IPS-18c (cell line): Measurements from ENCODE around the gene STARD5.
"Not testable (repeated sequence)": the region's sequence is repeated elsewhere in the genome, so short reads cannot be mapped to it uniquely, and the experiment has no call there.

Experiments
- H3K4me3 ChIP-seq: 2 replicates; pipeline ENCODE4 v1.7.0; 2013; ENCODE audit warnings: low read depth, mild to moderate bottlenecking, low read length, moderate library complexity; ENCODE audit not compliant: insufficient read depth
- H3K9me3 ChIP-seq: one replicate; pipeline ENCODE4 v1.6.1; 2013; ENCODE audit warnings: mild to moderate bottlenecking, low read length, moderate library complexity; ENCODE audit not compliant: control insufficient read depth, insufficient read depth

Gene STARD5, protein sequence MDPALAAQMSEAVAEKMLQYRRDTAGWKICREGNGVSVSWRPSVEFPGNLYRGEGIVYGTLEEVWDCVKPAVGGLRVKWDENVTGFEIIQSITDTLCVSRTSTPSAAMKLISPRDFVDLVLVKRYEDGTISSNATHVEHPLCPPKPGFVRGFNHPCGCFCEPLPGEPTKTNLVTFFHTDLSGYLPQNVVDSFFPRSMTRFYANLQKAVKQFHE

DNA sequence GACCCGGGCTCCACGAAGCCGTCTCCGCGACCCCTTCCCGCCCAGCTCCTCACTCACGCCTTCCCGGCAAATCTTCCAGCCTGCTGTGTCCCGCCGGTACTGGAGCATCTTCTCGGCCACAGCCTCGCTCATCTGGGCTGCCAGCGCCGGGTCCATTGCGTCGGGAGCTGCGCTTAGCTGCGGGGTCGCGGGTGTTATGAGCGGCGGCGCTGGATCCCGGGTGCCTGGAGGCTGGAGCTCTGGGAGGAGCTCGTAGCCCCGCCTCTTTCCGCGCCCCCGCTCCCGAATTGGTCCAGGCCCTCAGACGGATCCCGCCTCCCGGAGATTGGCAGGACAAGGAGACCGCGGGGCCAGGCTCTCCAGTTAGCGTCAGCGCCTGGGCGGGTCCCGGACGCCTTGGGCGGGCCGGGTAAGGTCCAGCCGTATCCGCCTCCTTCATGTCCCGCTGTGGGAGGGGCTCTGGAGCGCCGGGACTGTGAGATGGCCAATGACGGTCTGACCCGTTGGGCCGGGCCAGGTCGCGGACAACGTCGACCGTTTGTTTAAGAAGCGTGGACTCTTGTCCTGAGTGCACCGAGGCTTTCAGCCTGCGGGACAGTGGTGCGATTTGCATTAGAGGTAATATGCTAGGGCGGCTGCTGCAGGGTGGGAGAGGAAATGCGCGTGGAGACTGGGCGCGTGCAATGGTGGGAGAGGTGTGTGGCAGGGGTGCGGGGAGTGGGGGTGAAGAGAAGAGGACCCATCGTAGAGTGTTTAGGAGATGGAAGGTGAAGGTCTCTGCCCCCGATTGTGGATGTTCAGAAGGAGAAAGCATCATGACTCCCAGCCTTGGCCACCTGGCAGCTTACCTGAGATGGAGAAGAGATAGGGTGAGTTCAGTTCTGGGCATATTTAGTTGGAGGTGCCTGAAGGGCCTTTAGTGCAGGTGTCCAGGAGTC is at the start of gene STARD5:
STARD5 (minus strand) TSS at position 198 of the 938 bp plus-strand sequence; CDS start at position 156, 42 bp downstream.
- Histone ChIP-seq H3K4me3 (peak within 1 kb of the TSS; percentile 76), H3K9me3 (no peaks in the 10 kb centered on the region)

DNA sequence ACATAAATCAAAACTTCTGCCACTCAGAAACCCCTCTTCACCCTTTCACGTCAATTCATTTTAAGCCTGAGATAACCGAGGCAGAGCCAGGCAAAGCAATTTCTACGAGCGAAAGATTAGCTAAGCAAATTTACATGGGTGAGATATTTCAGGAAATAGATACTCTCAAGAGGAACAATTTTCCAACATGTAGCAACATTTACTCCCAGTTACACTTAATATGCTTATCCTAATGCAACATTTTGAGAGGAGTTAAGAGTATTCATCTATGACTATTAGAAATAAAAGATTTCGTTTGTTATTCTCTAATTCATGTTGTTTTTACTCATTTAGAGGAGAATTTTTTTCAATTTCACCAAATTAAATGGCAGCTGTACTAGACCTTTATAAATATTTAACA is 49.2 kb upstream of the STARD5 start:
- Histone ChIP-seq H3K9me3 (no peaks in the 10 kb centered on the region), H3K4me3 (no peak overlapping the region)

DNA sequence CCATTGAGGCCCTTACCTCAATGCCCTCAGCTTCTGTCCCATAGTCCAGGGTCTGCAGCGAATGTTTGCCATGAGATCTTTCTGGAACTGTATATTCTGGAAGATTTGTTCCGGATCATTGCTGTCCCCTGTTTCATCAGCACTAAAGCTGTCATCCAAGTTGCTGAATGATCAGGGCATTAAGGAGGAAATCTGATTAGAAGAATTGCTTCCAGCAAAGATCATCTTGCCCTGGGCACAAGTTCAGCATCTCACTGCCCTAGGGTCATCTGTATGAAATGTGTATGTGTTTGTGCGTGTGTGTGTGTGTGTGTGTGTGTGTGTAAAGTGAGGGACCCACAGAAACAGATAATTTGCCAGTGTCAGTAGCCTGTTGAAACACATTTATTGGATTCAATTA is 48.6 kb upstream of the STARD5 start:
- no peaks in the 10 kb centered on the region for H3K9me3 ChIP-seq
- H3K4me3 ChIP-seq, result no peak overlapping the region

DNA sequence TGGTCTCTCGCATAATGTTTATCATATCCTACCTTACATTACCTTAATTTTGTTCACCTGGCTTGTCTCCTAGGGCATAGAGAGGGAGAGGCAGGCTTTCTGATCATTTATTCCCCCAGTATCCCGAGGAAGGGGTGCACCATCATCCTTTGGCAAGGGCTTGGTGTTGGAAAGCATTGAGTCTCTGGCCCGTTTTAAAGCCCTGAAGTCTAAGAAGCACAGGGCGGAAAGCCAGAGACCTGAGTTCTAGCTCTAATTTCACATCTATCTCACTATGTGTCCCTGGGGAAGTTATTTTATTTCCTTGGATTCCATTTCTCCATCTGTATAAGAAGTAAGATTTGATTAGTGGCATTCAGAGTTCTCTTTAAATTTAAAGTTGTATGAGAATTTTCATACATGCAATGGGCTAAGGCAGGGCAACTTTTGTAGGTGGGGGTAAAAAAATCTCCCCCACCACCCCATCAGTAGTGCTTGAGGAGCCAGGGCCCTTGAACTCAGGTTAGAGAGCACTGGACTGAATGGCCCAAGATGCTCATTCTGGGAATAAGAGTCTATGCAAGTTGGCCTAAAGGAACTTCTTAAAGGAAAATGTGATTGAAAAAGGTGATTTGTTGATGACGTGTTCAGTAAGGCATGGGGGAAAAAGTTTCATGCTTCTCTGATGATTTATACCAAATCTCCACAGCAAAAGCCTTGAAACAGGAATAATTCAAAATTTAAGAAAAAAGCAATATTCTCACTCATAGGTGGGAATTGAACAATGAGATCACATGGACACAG is 40.0 kb upstream of the STARD5 start:
- H3K4me3 ChIP-seq, result no peak overlapping the region
- no peaks in the 10 kb centered on the region for H3K9me3 ChIP-seq

DNA sequence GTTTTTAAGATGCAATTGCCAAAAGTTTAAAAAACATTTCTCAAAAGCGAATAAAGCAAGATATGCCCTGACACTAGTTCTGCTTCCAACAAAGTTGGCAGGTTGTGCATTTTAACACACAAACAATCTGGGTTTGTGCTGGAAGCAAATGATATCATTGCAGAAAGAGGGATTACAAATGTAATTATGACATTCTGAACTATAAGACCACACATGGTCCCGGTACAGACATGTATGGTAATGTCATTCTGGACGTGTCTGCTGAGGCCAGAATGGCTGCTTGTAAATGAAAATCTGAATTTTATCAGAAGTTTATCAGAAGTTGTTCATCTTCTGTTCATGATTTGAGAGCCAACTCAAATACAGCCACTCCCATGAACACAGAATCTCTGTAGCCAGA is 39.3 kb upstream of the STARD5 start:
- Histone ChIP-seq H3K4me3 (no peak overlapping the region), H3K9me3 (no peaks in the 10 kb centered on the region)

DNA sequence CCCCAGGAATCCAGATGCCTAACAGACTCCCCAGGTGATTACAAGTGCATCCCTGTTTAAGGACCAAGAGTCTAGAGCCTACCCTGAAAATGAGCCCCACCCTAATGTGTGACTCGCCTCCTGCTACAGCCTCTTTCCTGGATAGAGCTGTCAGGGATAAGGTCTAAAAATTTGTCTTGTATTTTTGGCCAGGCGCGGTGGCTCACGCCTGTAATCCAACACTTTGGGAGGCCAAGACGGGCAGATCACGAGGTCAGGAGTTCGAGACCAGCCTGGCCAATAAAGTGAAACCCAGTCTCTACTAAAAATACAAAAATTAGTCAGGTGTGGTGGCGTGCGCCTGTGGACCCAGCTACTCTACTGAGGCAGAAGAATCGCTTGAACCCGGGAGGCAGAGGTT is 38.8 kb upstream of the STARD5 start:
- no peak overlapping the region for H3K4me3 ChIP-seq
- no peaks in the 10 kb centered on the region for H3K9me3 ChIP-seq

DNA sequence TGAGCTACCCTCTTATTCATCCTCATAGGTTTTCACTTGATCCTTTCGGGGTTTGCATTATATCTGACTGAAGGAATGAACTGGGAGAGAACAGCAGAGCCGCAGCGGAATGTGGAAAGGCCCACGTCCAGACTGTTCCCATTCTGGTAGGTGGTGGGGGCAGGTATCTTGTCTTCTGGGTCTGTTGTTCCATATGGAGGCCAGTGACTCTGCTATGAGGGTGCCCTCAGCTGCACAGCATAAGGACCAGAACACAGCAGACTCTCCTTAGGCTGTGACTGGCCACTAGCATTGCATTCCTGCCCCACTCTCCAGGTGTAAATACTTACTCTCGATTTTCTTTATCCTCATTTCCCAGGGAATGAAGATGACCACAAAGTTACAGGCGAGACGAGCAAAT is 38.0 kb upstream of the STARD5 start:
- Histone ChIP-seq H3K9me3 (no peaks in the 10 kb centered on the region), H3K4me3 (no peak overlapping the region)

DNA sequence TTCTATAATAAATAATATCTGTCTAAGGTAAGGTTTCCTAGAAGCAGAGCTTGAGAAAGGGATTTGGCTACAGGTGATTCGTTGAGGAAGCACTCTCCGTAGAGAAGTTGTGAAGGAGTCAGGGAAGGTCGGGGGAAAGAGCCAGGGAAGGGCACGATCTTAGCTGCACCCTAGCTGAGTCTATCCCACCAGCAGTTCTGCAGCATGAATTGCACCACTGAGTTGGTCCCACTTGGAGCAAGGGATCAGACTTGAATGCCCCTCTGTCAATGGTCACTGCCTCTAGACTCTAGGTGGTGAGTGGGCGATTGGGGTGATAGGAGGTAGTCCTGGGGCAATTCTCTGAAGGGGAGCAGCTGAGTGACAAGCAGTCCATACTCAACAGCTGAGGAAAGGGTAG is 36.5 kb upstream of the STARD5 start:
- no peak overlapping the region for H3K4me3 ChIP-seq
- H3K9me3 ChIP-seq, result no peaks in the 10 kb centered on the region

DNA sequence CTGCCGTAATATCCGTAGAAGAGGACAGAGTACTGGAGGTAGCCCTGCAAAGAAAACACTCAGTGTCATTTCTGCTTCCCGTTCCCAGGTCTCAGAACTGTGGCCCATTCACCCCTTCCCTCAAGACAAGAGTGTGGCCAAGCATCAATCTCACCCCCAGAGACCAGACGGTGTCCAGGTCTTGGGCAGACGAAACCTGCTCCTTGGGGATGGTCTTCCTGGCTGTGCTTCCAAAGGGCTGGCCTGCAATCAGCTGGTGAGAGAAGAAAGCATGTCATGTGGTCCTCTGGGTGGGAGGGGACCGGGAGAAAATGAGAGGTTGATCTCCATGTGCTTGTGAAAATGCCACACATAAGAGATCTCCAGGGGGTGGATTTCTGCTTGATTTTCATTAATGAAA is 34.3 kb upstream of the STARD5 start:
- Histone ChIP-seq H3K9me3 (no peaks in the 10 kb centered on the region), H3K4me3 (no peak overlapping the region)

DNA sequence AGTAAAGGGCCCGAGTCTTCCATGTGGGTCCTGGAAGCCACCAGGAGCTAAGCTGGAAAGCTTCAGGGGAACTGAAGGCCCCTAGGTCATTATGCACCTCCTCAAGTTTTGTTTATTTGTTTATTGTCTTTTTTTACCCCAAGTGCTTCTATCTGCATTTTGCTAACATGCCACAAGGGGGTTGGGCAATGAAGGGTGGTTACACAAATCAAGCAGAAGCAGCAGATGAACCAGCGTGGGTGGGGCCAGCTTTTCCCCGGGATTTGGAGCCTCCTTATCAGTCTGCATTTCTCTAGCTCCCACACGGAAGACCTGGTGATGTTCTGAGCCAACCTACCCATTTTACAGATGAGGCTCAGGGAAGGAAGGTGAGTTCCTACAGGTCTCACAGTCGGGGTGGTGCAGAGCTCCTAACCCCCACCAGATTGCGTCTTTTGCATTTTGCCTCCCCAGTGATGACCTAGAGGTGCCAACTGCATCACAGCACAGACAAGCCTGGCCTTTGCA is 33.3 kb upstream of the STARD5 start:
- Histone ChIP-seq H3K9me3 (no peaks in the 10 kb centered on the region), H3K4me3 (no peak overlapping the region)

DNA sequence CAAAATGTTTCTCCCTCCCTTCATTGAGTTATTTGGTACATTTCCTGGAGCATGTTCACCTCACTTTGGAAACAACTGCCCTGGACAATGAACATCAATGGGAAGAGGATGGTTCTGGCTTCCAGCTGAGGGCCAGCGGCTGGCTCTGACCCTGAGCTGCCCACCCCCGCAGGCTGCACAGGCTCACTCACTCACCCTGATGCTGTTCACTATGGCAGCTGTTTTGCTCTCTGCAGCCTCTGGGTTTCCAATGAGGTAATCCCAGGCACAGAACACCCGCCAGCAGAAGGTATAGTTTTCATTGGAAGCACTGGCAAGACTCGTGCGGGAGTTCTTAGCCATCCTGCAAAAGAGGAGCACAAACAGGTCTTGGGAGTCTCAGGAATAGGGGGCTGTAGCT is 32.3 kb upstream of the STARD5 start:
- H3K9me3 ChIP-seq, result no peaks in the 10 kb centered on the region
- no peak overlapping the region for H3K4me3 ChIP-seq

DNA sequence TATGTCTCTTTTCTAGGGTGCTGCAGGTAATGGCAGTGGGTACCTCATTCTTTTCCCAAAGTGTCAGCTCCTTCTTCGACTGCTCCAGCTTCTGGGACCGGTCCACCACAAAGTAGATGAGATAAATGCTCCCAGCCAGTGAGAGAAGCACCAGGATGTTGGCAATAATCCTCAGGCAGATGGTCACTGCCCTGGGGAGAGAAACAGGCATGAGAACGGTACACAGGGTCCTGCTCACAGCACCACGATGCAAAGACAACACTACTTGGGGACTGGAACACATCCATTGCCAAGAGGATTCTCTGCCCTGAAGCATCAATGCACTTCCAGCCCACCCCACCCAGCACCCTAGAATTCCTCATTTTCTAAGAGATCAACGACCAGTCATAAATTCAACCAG is 27.7 kb upstream of the STARD5 start:
- H3K4me3 ChIP-seq, result no peak overlapping the region
- no peaks in the 10 kb centered on the region for H3K9me3 ChIP-seq

DNA sequence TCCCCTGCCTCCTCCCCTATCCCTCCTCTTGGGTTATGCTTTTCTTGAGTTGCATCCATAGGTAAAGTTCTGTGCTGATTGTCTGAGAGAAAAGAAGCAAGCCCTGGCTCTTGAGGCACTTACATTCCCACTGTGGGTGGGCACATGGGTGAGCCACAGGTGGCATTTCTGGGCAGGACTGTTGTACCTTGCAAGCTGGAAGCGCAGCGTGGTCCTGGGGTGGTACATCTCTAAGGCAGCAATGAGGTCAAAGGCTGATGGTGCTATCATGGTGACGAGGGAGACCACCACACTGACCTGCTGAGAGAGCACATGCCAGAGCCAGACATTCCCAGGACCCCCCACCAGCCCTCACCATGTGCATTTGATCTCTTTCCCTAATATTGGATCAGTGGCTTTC is 25.3 kb upstream of the STARD5 start:
- no peaks in the 10 kb centered on the region for H3K9me3 ChIP-seq
- H3K4me3 ChIP-seq, result no peak overlapping the region

DNA sequence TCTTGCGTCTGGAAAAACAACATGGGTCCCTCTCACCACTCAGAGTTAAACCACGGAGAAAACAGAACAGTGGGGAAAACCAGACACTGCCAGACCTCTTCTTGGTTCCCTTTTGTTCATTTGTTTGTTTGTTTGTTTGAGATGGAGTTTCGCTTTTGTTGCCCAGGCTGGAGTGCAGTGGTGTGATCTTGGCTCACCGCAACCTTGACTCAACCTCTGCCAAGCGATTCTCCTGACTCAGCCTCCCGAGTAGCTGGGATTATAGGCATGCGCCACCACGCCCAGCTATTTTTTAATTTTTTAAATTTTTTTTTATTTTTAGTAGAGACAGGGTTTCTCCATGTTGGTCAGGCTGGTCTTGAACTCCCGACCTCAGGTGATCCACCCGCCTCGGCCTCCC is 24.8 kb upstream of the STARD5 start:
- not testable (repeated sequence) for H3K4me3 ChIP-seq, H3K9me3 ChIP-seq

DNA sequence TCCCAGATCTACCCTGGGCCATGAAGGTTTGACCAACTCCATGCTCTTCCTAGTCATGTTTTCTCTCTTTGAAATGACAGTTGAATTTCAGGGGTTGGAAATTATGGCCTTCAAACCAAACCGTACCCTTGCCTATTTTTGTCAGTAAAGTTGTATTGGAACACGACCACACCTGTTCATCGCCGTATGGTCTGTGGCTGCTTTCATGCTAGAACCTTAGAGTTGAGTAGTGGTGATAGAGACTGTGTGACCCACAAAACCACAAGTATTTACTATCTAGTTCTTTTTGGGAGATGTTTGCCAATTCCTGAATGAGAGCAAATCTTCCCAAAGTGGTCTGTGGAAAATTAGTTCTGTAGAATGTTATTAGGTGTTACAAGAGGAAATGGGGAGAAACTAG is 24.0 kb upstream of the STARD5 start:
- Histone ChIP-seq H3K9me3 (no peaks in the 10 kb centered on the region), H3K4me3 (no peak overlapping the region)

DNA sequence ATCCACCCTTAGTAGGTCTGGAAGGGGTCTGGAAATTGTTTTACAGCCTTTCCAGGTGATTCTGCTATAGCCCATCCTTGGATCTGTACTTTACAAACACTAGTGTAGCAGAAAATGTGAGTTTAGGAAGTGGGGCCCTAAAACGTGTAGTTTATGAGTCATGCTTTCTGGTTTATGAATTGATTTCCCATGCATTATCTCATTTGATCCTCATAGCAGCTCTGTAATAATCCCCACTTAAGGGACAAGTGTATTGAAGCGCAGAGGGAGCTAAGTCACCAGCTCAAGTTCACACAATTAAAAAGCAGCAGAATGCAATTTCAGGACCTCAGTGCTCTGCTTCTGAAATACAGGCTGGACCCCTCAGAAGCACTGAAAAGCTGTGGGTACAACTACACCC is 22.7 kb upstream of the STARD5 start:
- no peak overlapping the region for H3K4me3 ChIP-seq
- no peaks in the 10 kb centered on the region for H3K9me3 ChIP-seq

DNA sequence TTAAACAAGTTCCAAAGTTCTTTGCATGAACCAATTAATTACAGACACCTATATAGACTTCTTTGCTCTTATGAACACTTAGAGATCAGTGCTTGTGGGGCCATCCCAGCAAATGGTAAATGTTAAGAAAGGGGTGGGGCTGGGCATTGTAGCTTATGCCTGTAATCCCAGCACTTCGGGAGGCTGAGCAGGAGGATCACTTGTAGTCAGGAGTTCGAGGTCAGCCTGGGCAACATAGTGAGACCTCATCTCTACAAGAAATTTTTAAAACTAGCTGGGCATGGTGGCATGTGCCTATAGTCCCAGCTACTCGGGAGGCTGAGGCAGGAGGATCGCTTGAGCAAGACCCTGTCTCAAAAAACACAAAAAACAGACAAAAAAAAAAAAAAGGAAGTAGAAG is 19.4 kb upstream of the STARD5 start:
- no peak overlapping the region for H3K4me3 ChIP-seq
- no peaks in the 10 kb centered on the region for H3K9me3 ChIP-seq

DNA sequence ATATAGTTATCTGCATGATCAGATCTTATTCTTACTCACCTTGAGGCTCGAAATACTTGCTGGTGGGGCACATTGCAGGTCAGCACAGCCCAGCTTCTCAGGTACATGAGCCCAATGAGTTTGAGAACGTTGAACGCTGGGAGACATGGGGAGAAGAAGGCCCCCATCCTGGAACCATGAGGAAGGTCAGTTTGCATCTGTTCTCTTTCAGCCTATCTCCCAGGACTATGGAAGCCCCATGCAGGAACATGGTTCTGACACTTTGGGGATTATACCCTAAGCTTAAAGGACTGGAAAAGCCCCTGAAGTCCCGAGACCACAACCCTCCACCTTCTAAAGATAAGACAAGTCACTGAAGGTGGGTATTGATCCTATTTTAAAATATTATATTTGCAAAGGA is 17.4 kb upstream of the STARD5 start:
- Histone ChIP-seq H3K4me3 (no peak overlapping the region), H3K9me3 (no peaks in the 10 kb centered on the region)
